HepG2 (cell line): ENCODE results near the gene ZBTB26. TPM values are rescaled to one million over a fixed set of nuclear protein-coding genes. Genes with fewer than 3 reads are reported as not detected.
A peak's percentile ranks its signal among the peaks of the same experiment; 100 is the strongest.

Experiments
- DPF2 ChIP-seq: sonication (generic); formaldehyde crosslinking; IDR thresholded peaks from 2 replicates; pipeline ENCODE4 v1.4.0; 2020; ENCODE audit warnings: mild to moderate bottlenecking, low read depth, missing genetic modification reagents, borderline replicate concordance
- KDM4B ChIP-seq: sonication (generic); formaldehyde crosslinking; IDR thresholded peaks from 2 replicates; pipeline ENCODE4 v1.4.0; 2020; ENCODE audit warnings: missing genetic modification reagents
- MBD4 ChIP-seq: IDR thresholded peaks from 2 replicates; pipeline ENCODE4 v1.6.1; 2012; ENCODE audit warnings: low read length, inconsistent platforms, borderline replicate concordance
- POLR2A ChIP-seq, 2 experiments: IDR thresholded peaks; 2 replicates each; pipeline ENCODE4 v1.6.1; 2011; ENCODE audit warnings: low read depth in 2 of 2, low read length in 2 of 2, mild to moderate bottlenecking in 1 of 2, moderate library complexity in 1 of 2; ENCODE audit not compliant: insufficient read depth in 1 of 2
- SUZ12 ChIP-seq: fragments of 150-350 bp; IDR thresholded peaks from 2 replicates; pipeline ENCODE4 v1.6.1; 2014; ENCODE audit warnings: low read depth, low read length
- ZFYVE20 ChIP-seq: sonication (generic); formaldehyde crosslinking; IDR thresholded peaks from 2 replicates; pipeline ENCODE4 v1.8.0; 2023; ENCODE audit warnings: low read depth, mild to moderate bottlenecking, moderate library complexity, missing genetic modification reagents, borderline replicate concordance
- ZNF138 ChIP-seq: sonication (generic); formaldehyde crosslinking; IDR thresholded peaks from 2 replicates; pipeline ENCODE4 v1.5.0; 2020; ENCODE audit warnings: mild to moderate bottlenecking, low read depth, missing genetic modification reagents
- ZNF20 ChIP-seq: sonication (generic); formaldehyde crosslinking; IDR thresholded peaks from 2 replicates; pipeline ENCODE4 v1.4.0; 2020; ENCODE audit warnings: mild to moderate bottlenecking, moderate library complexity, missing genetic modification reagents
- ZNF512 ChIP-seq: sonication (generic); formaldehyde crosslinking; IDR thresholded peaks from 2 replicates; pipeline ENCODE4 v1.4.0; 2020; ENCODE audit warnings: mild to moderate bottlenecking, missing genetic modification reagents
- ZNF512B ChIP-seq: sonication (generic); formaldehyde crosslinking; IDR thresholded peaks from 2 replicates; pipeline ENCODE4 v1.5.1; 2020; ENCODE audit warnings: missing genetic modification reagents, mild to moderate bottlenecking, borderline replicate concordance
- ZNF740 ChIP-seq: sonication (generic); formaldehyde crosslinking; IDR thresholded peaks from 2 replicates; pipeline ENCODE4 v1.4.0; 2020; ENCODE audit warnings: missing genetic modification reagents
- ZNF772 ChIP-seq: sonication (generic); formaldehyde crosslinking; IDR thresholded peaks from 2 replicates; pipeline ENCODE4 v1.5.0; 2020; ENCODE audit warnings: mild to moderate bottlenecking, missing genetic modification reagents
- ZSCAN5A ChIP-seq: sonication (generic); formaldehyde crosslinking; IDR thresholded peaks from 2 replicates; pipeline ENCODE4 v1.8.0; 2022; ENCODE audit warnings: mild to moderate bottlenecking, missing genetic modification reagents, borderline replicate concordance
- polyA plus RNA-seq, 8 experiments: library from polyadenylated mRNA; depleted of rRNA in 3 of 8; stranded (reverse) in 7 of 8; unstranded in 1 of 8; fragments of >200 nt; fragmentation: Illumina TruSeq in 4 of 8; extraction: Trizol in 4 of 8; gene quantifications; 2 replicates each; pipeline versions ENCODE4 v1.2.1 to v1.2.3, GENCODE V29; 2011 to 2016; ENCODE audit warnings: low read depth in 4 of 8, missing spikeins in 1 of 8, mixed read lengths in 1 of 8; ENCODE audit not compliant: insufficient read depth in 1 of 8
- total RNA-seq, 5 experiments: library from RNA; depleted of rRNA; stranded (reverse); fragments of >200 nt; fragmentation: Illumina TruSeq; extraction: Trizol; gene quantifications; 2 replicates each; pipeline ENCODE4 v1.2.3, GENCODE V29; 2016; ENCODE audit warnings: low read depth in 1 of 5

Gene ZBTB26
- total and polyA plus RNA-seq, 2 of the 13 experiments (the other 11 are each of a cell fraction or from before 2014, with no cell fraction given), result 4.5 to 8.6 TPM

- TF ChIP-seq ZSCAN5A (CRISPR knock-in tag) (peak; percentile 53; the same call in 1 of the 2 replicates), ZNF138 (CRISPR knock-in tag) (peak; percentile 20; the same call in 1 of the 2 replicates), ZNF512 (CRISPR knock-in tag) (no peak), MBD4 (no peak), ZNF772 (CRISPR knock-in tag) (peak; percentile 80; the same call in 1 of the 2 replicates), ZFYVE20 (CRISPR knock-in tag) (no peak), POLR2A (IDR thresholded peaks at IDR 0.05; ENCODE audit: insufficient read depth in 1 of 2, low read depth in 2 of 2, low read length in 2 of 2) (peak; percentile 95), KDM4B (no peak), SUZ12 (no peak), ZNF512B (CRISPR knock-in tag) (no peak), DPF2 (CRISPR knock-in tag) (no peak), ZNF20 (CRISPR knock-in tag) (0 out of 2 replicates have a peak, but pooled peaks have one; percentile 51), ZNF740 (CRISPR knock-in tag) (0 out of 2 replicates have a peak, but pooled peaks have one; percentile 13)
These were observed at the start of gene ZBTB26 (continued) for GRCh38 chr9:122931226-122932121.
